Mesenchymal stem cell (in vitro differentiated cells and primary cell): ENCODE measurements around the gene PSPH.
A peak's percentile ranks its signal among the peaks of the same experiment; 100 is the strongest.

Experiments
- DNase-seq: peaks from one replicate; pipeline ENCODE4 v3.0.0-alpha.2; 2013
- H2AFZ ChIP-seq: one replicate; pipeline ENCODE4 v1.6.1; 2013; ENCODE audit warnings: low read depth, mild to moderate bottlenecking, control low read depth, inconsistent platforms, low read length, moderate library complexity
- H2AK5ac ChIP-seq: 2 replicates; pipeline ENCODE4 v1.6.1; 2013; ENCODE audit warnings: low read length, moderate library complexity, mild to moderate bottlenecking, inconsistent platforms; ENCODE audit not compliant: severe bottlenecking
- H2BK120ac ChIP-seq: one replicate; pipeline ENCODE4 v1.6.1; 2013; ENCODE audit warnings: low read depth, mild to moderate bottlenecking, inconsistent platforms, low read length, moderate library complexity
- H2BK12ac ChIP-seq, 2 experiments: one replicate each; pipeline ENCODE4 v1.6.1; 2013; ENCODE audit warnings: inconsistent platforms in 2 of 2, low read length in 2 of 2, mild to moderate bottlenecking in 2 of 2, moderate library complexity in 2 of 2, control low read depth in 1 of 2
- H2BK15ac ChIP-seq: one replicate; pipeline ENCODE4 v1.6.1; 2013; ENCODE audit warnings: mild to moderate bottlenecking, low read depth, inconsistent platforms; ENCODE audit not compliant: poor library complexity, severe bottlenecking
- H2BK5ac ChIP-seq: 2 replicates; pipeline ENCODE4 v1.6.1; 2013; ENCODE audit warnings: low read depth, mild to moderate bottlenecking, low read length, control low read depth, inconsistent platforms; ENCODE audit not compliant: poor library complexity, severe bottlenecking
- H3K14ac ChIP-seq, 2 experiments: one replicate each; pipeline ENCODE4 v1.6.1; 2013; ENCODE audit warnings: inconsistent platforms in 2 of 2, low read length in 2 of 2, control low read depth in 1 of 2, mild to moderate bottlenecking in 1 of 2, moderate library complexity in 1 of 2
- H3K18ac ChIP-seq, 2 experiments: one replicate each; pipeline ENCODE4 v1.6.1; 2013; ENCODE audit warnings: inconsistent platforms in 2 of 2, low read length in 2 of 2, control low read depth in 1 of 2, low read depth in 1 of 2, mild to moderate bottlenecking in 1 of 2
- H3K23ac ChIP-seq, 2 experiments: one replicate each; pipeline ENCODE4 v1.6.1; 2013; ENCODE audit warnings: inconsistent platforms in 2 of 2, low read length in 2 of 2, mild to moderate bottlenecking in 2 of 2, moderate library complexity in 2 of 2, control low read depth in 1 of 2
- H3K27ac ChIP-seq: 2 replicates; pipeline ENCODE4 v1.5.1; 2013; ENCODE audit warnings: mild to moderate bottlenecking, moderate library complexity, low read length, control low read depth, inconsistent platforms; ENCODE audit not compliant: poor library complexity, severe bottlenecking
- H3K27me3 ChIP-seq, 2 experiments: 2 replicates each; pipeline versions ENCODE4 v1.6.1 to v1.7.0; 2013; ENCODE audit warnings: low read length in 2 of 2, mild to moderate bottlenecking in 2 of 2, moderate library complexity in 2 of 2, control low read depth in 1 of 2, inconsistent platforms in 1 of 2; ENCODE audit not compliant: control insufficient read depth in 1 of 2, insufficient read depth in 1 of 2
- H3K36me3 ChIP-seq, 2 experiments: 2 replicates each; pipeline versions ENCODE4 v1.6.1 to v1.7.0; 2013; ENCODE audit warnings: low read length in 2 of 2, control low read depth in 1 of 2, inconsistent platforms in 1 of 2, low read depth in 1 of 2, mild to moderate bottlenecking in 1 of 2; ENCODE audit not compliant: insufficient read depth in 2 of 2, control insufficient read depth in 1 of 2
- H3K4ac ChIP-seq, 2 experiments: one replicate each; pipeline ENCODE4 v1.6.1; 2013; ENCODE audit warnings: inconsistent platforms in 2 of 2, low read length in 2 of 2, mild to moderate bottlenecking in 2 of 2, moderate library complexity in 2 of 2, control low read depth in 1 of 2, low read depth in 1 of 2
- H3K4me1 ChIP-seq: 2 replicates; pipeline ENCODE4 v1.6.1; 2013; ENCODE audit warnings: low read depth, low read length, control low read depth; ENCODE audit not compliant: control insufficient read depth, insufficient read depth
- H3K4me2 ChIP-seq: 2 replicates; pipeline ENCODE4 v1.6.1; 2013; ENCODE audit warnings: low read length, mild to moderate bottlenecking, inconsistent platforms; ENCODE audit not compliant: poor library complexity, severe bottlenecking
- H3K4me3 ChIP-seq, 2 experiments: 2 replicates each; pipeline versions ENCODE4 v1.5.1 to v1.7.0; 2013; ENCODE audit warnings: low read length in 2 of 2, mild to moderate bottlenecking in 2 of 2, control low read depth in 1 of 2, low read depth in 1 of 2; ENCODE audit not compliant: insufficient read depth in 1 of 2
- H3K79me1 ChIP-seq: replicated peaks from 2 replicates; pipeline ENCODE4 v1.6.1; 2013; ENCODE audit warnings: mild to moderate bottlenecking, control low read depth, low read length, inconsistent platforms; ENCODE audit not compliant: poor library complexity, severe bottlenecking
- H3K9ac ChIP-seq: 2 replicates; pipeline ENCODE4 v1.7.0; 2013; ENCODE audit warnings: mild to moderate bottlenecking, low read length, moderate library complexity
- H3K9me3 ChIP-seq: 2 replicates; pipeline ENCODE4 v1.7.0; 2013; ENCODE audit warnings: mild to moderate bottlenecking, low read length; ENCODE audit not compliant: control insufficient read depth
- H4K8ac ChIP-seq: one replicate; pipeline ENCODE4 v1.6.1; 2013; ENCODE audit warnings: inconsistent platforms, mild to moderate bottlenecking, low read length, moderate library complexity
- H4K91ac ChIP-seq: one replicate; pipeline ENCODE4 v1.6.1; 2013; ENCODE audit warnings: mild to moderate bottlenecking, low read length, inconsistent platforms
- whole genome bisulfite sequencing: methylation state at CpG from one replicate; pipeline ENCODE4 v1.1.7; 2013; ENCODE audit warnings: mixed read lengths; 5-methylcytosine and 5-hydroxymethylcytosine counted together

The PSPH gene

GRCh38 chr7:55969391-55969790 is 81.9 kb downstream of the PSPH start:
- no peak overlapping the region for H3K27ac ChIP-seq
- no peak overlapping the region for H3K14ac ChIP-seq
- H3K4me2 ChIP-seq, result no peak overlapping the region
- H3K79me1 ChIP-seq, result peaks cover 19% of the 10 kb centered on the region
- no peak for DNase-seq
- H2AK5ac ChIP-seq, result no peak overlapping the region
- no peak overlapping the region for H2BK12ac ChIP-seq
- H4K91ac ChIP-seq, result no peak overlapping the region
- H2BK120ac ChIP-seq, result no peak overlapping the region
- H2BK5ac ChIP-seq, result no peak overlapping the region
- H3K27me3 ChIP-seq, result no peaks in the 10 kb centered on the region
- WGBS, result 86% methylated on average over 8 of the region's 11 CpGs
- H2BK15ac ChIP-seq, result no peak overlapping the region
- no peak overlapping the region for H2AFZ ChIP-seq
- H3K23ac ChIP-seq, result no peak overlapping the region
- H4K8ac ChIP-seq, result no peak overlapping the region
- no peak overlapping the region for H3K4ac ChIP-seq
- H3K18ac ChIP-seq, result no peak overlapping the region
- no peak overlapping the region for H3K4me3 ChIP-seq
- peaks cover 4% of the 10 kb centered on the region for H3K4me1 ChIP-seq
- no peaks in the 10 kb centered on the region for H3K9me3 ChIP-seq
- no peak overlapping the region for H3K9ac ChIP-seq
- H3K36me3 ChIP-seq, result peaks cover 6 to 21% of the 10 kb centered on the region in 2 experiments

- Histone ChIP-seq H3K36me3 (peaks cover 6 to 21% of the 10 kb centered on the region in 2 experiments), H3K23ac (no peak overlapping the region), H3K14ac (no peak overlapping the region), H2BK12ac (no peak overlapping the region), H3K9me3 (no peaks in the 10 kb centered on the region), H2BK120ac (no peak overlapping the region), H3K4me2 (no peak overlapping the region), H2AFZ (no peak overlapping the region), H3K4me1 (peaks cover 7% of the 10 kb centered on the region), H3K27ac (no peak overlapping the region), H4K8ac (no peak overlapping the region), H3K4ac (no peak overlapping the region), H3K18ac (no peak overlapping the region), H3K79me1 (peaks cover 18% of the 10 kb centered on the region), H4K91ac (no peak overlapping the region), H3K27me3 (no peaks in the 10 kb centered on the region), H2BK5ac (no peak overlapping the region), H2BK15ac (no peak overlapping the region), H2AK5ac (no peak overlapping the region), H3K4me3 (no peak overlapping the region), H3K9ac (no peak overlapping the region)
- DNase-seq, result peak; percentile 1
- 98% methylated on average over 6 of the region's 6 CpGs for whole genome bisulfite sequencing
These were observed 84.4 kb downstream of the PSPH start for GRCh38 chr7:55966851-55967250.

- Histone ChIP-seq H4K8ac (no peak overlapping the region), H2AK5ac (no peak overlapping the region), H3K4me3 (peak overlapping the region in 1 of 2 experiments; percentile 85), H3K4me2 (no peak overlapping the region), H4K91ac (no peak overlapping the region), H3K9me3 (no peaks in the 10 kb centered on the region), H3K23ac (no peak overlapping the region), H3K27ac (no peak overlapping the region), H3K9ac (peak overlapping the region; percentile 92), H2AFZ (no peak overlapping the region), H2BK5ac (no peak overlapping the region), H2BK12ac (no peak overlapping the region), H3K4ac (no peak overlapping the region), H3K79me1 (peaks cover 12% of the 10 kb centered on the region), H2BK120ac (no peak overlapping the region), H3K36me3 (peaks cover 6 to 21% of the 10 kb centered on the region in 2 experiments), H3K4me1 (peaks cover 5% of the 10 kb centered on the region), H3K27me3 (no peaks in the 10 kb centered on the region), H2BK15ac (no peak overlapping the region), H3K18ac (no peak overlapping the region), H3K14ac (no peak overlapping the region)
- DNase-seq, result peak; percentile 1
- 91% methylated on average over 13 of the region's 13 CpGs for WGBS
These were observed 85.3 kb downstream of the PSPH start for GRCh38 chr7:55965805-55966421.

- Histone ChIP-seq H2BK12ac (no peak overlapping the region), H3K4me2 (peak overlapping the region; percentile 85), H2AFZ (peak overlapping the region; percentile 91), H3K14ac (peak overlapping the region in 1 of 2 experiments; percentile 75), H3K27ac (peak overlapping the region; percentile 76), H3K36me3 (peaks cover 6 to 20% of the 10 kb centered on the region in 2 experiments), H3K4ac (peak overlapping the region; percentile 68 to 91), H3K9me3 (no peaks in the 10 kb centered on the region), H3K79me1 (peaks cover 9% of the 10 kb centered on the region), H3K27me3 (no peaks in the 10 kb centered on the region), H3K9ac (peak overlapping the region; percentile 92), H3K4me3 (peak overlapping the region; percentile 77 to 85), H3K18ac (peak overlapping the region; percentile 58 to 85), H2AK5ac (no peak overlapping the region), H4K91ac (peak overlapping the region; percentile 86), H3K4me1 (peaks cover 5% of the 10 kb centered on the region), H2BK120ac (peak overlapping the region; percentile 99), H4K8ac (peak overlapping the region; percentile 70), H3K23ac (peak overlapping the region in 1 of 2 experiments; percentile 65), H2BK15ac (peak overlapping the region; percentile 15), H2BK5ac (no peak overlapping the region)
- WGBS, result under 1% methylated on average over 12 of the region's 14 CpGs
- DNase-seq, result peak; percentile 64
These were observed 86.2 kb downstream of the PSPH start for GRCh38 chr7:55965100-55965470.
